Naive B cell (primary cell): Measurements from ENCODE around the gene C1QTNF12. TPM values are rescaled to one million over a fixed set of nuclear protein-coding genes. Genes with fewer than 3 reads are reported as not detected.

Source experiments
- ATAC-seq, 2 donors: fragments of 150-1000 bp; cut with Tn5 transposase; 2 replicates each; pipeline ENCODE4 v1.10.0; 2021; ENCODE audit warnings: low read depth in 2 of 2, mild to moderate bottlenecking in 2 of 2, moderate library complexity in 2 of 2
- DNase-seq: peaks from one replicate; pipeline ENCODE4 v3.0.0; 2022
- H3K27ac Mint-ChIP-seq, 6 donors: one replicate each; pipeline ENCODE4 v1.8.0; 2020 to 2022; ENCODE audit warnings: mild to moderate bottlenecking in 6 of 6, mixed read lengths in 6 of 6, moderate library complexity in 5 of 6, inconsistent platforms in 2 of 6
- H3K27me3 Mint-ChIP-seq, 3 donors: one replicate each; pipeline ENCODE4 v1.8.0; 2021 to 2022; ENCODE audit warnings: mixed read lengths in 3 of 3, mild to moderate bottlenecking in 1 of 3
- H3K36me3 Mint-ChIP-seq, 2 donors: one replicate each; pipeline ENCODE4 v1.8.0; 2020 to 2022; ENCODE audit warnings: mixed read lengths in 2 of 2, inconsistent platforms in 1 of 2, mild to moderate bottlenecking in 1 of 2
- H3K4me1 Mint-ChIP-seq, 3 donors: one replicate each; pipeline ENCODE4 v1.8.0; 2020 to 2022; ENCODE audit warnings: mixed read lengths in 3 of 3, inconsistent platforms in 1 of 3, mild to moderate bottlenecking in 1 of 3, moderate library complexity in 1 of 3
- H3K4me3 Mint-ChIP-seq, 8 donors: one replicate each; pipeline ENCODE4 v1.8.0; 2020 to 2022; ENCODE audit warnings: mild to moderate bottlenecking in 8 of 8, mixed read lengths in 8 of 8, moderate library complexity in 8 of 8, inconsistent platforms in 2 of 8
- H3K9me3 Mint-ChIP-seq, 7 donors: one replicate each; pipeline ENCODE4 v1.8.0; 2020 to 2022; ENCODE audit warnings: mixed read lengths in 7 of 7, mild to moderate bottlenecking in 5 of 7, inconsistent platforms in 2 of 7, moderate library complexity in 1 of 7
- polyA plus RNA-seq, 6 donors: library from polyadenylated mRNA; unstranded; fragments of 300-500 nt; fragmentation: Illumina TruSeq; gene quantifications; one replicate each; pipeline ENCODE4 v1.2.3, GENCODE V29; 2021; ENCODE audit warnings: low read depth in 6 of 6

The C1QTNF12 gene
- polyA plus RNA-seq, 6 donors from 2014 or later = not detected

- ATAC-seq (no peak), DNase-seq (no peak)
- H3K4me1 Mint-ChIP-seq = peaks cover 6 to 12% (median 6%) of the 10 kb centered on the region in 3 donors
- no peaks in the 10 kb centered on the region for H3K9me3 Mint-ChIP-seq
- H3K4me3 Mint-ChIP-seq = no peak overlapping the region
- H3K36me3 Mint-ChIP-seq = no peaks in the 10 kb centered on the region
- H3K27me3 Mint-ChIP-seq = peaks cover 0 to 6% (median 0%) of the 10 kb centered on the region in 3 donors
- no peak overlapping the region for H3K27ac Mint-ChIP-seq
These were observed 40.1 kb upstream of the C1QTNF12 start for GRCh38 chr1:1286313-1287261.

GRCh38 chr1:1285611-1286311 lies 39.2 kb upstream of the C1QTNF12 start:
- DNase-seq = no peak
- no peaks in the 10 kb centered on the region for H3K9me3 Mint-ChIP-seq
- peaks cover 0 to 6% (median 0%) of the 10 kb centered on the region in 3 donors for H3K27me3 Mint-ChIP-seq
- peaks cover 6 to 12% (median 6%) of the 10 kb centered on the region in 3 donors for H3K4me1 Mint-ChIP-seq
- ATAC-seq = no peak
- H3K36me3 Mint-ChIP-seq = no peaks in the 10 kb centered on the region
- H3K27ac Mint-ChIP-seq = no peak overlapping the region
- no peak overlapping the region for H3K4me3 Mint-ChIP-seq

GRCh38 chr1:1285102-1285571 lies 38.6 kb upstream of the C1QTNF12 start:
- no peak overlapping the region for H3K4me3 Mint-ChIP-seq
- H3K36me3 Mint-ChIP-seq = no peaks in the 10 kb centered on the region
- no peaks in the 10 kb centered on the region for H3K9me3 Mint-ChIP-seq

GRCh38 chr1:1284221-1285101 lies 37.9 kb upstream of the C1QTNF12 start:
- Mint-ChIP-seq H3K4me1 (peaks cover 0 to 6% (median 4%) of the 10 kb centered on the region in 3 donors), H3K27me3 (peaks cover 0 to 6% (median 0%) of the 10 kb centered on the region in 3 donors), H3K4me3 (no peak overlapping the region), H3K27ac (no peak overlapping the region), H3K36me3 (no peaks in the 10 kb centered on the region), H3K9me3 (no peaks in the 10 kb centered on the region)
- DNase-seq (no peak), ATAC-seq (no peak)

More at GRCh38 chr1:1285102-1285571, 38.6 kb upstream of the C1QTNF12 start:
- Mint-ChIP-seq H3K27me3 (peaks cover 0 to 6% (median 0%) of the 10 kb centered on the region in 3 donors), H3K27ac (no peak overlapping the region), H3K4me1 (peaks cover 2 to 9% (median 5%) of the 10 kb centered on the region in 3 donors)
- ATAC-seq = no peak
- no peak for DNase-seq

- H3K4me3 Mint-ChIP-seq = peak overlapping the region in 1 of 8 donors; percentile 47
- H3K27ac Mint-ChIP-seq = no peak overlapping the region
- H3K4me1 Mint-ChIP-seq = peaks cover 0 to 6% (median 4%) of the 10 kb centered on the region in 3 donors
- DNase-seq = no peak
- ATAC-seq = peak in 1 of 2 donors; percentile 49
- peaks cover 0 to 6% (median 0%) of the 10 kb centered on the region in 3 donors for H3K27me3 Mint-ChIP-seq
- H3K36me3 Mint-ChIP-seq = no peaks in the 10 kb centered on the region
- H3K9me3 Mint-ChIP-seq = no peaks in the 10 kb centered on the region
These were observed 37.3 kb upstream of the C1QTNF12 start for GRCh38 chr1:1283821-1284220.

GRCh38 chr1:1282998-1283397 lies 36.5 kb upstream of the C1QTNF12 start:
- Mint-ChIP-seq H3K4me1 (peaks cover 0 to 6% (median 4%) of the 10 kb centered on the region in 3 donors), H3K36me3 (no peaks in the 10 kb centered on the region), H3K27ac (peak overlapping the region in 1 of 6 donors; percentile 12), H3K9me3 (no peaks in the 10 kb centered on the region), H3K4me3 (no peak overlapping the region), H3K27me3 (peaks cover 0 to 6% (median 0%) of the 10 kb centered on the region in 3 donors)
- DNase-seq (no peak), ATAC-seq (no peak)

GRCh38 chr1:1281533-1282321 lies 35.2 kb upstream of the C1QTNF12 start:
- no peaks in the 10 kb centered on the region for H3K9me3 Mint-ChIP-seq
- ATAC-seq (no peak), DNase-seq (no peak)
- peaks cover 0 to 6% (median 0%) of the 10 kb centered on the region in 3 donors for H3K27me3 Mint-ChIP-seq
- H3K4me3 Mint-ChIP-seq = no peak overlapping the region
- no peak overlapping the region for H3K27ac Mint-ChIP-seq
- no peaks in the 10 kb centered on the region for H3K36me3 Mint-ChIP-seq
- H3K4me1 Mint-ChIP-seq = peaks cover 0 to 6% (median 4%) of the 10 kb centered on the region in 3 donors

GRCh38 chr1:1280782-1281481 lies 34.4 kb upstream of the C1QTNF12 start:
- H3K4me3 Mint-ChIP-seq = no peak overlapping the region
- DNase-seq (no peak), ATAC-seq (no peak)
- no peak overlapping the region for H3K27ac Mint-ChIP-seq
- H3K9me3 Mint-ChIP-seq = no peaks in the 10 kb centered on the region
- H3K27me3 Mint-ChIP-seq = peaks cover 0 to 6% (median 0%) of the 10 kb centered on the region in 3 donors
- H3K4me1 Mint-ChIP-seq = peaks cover 0 to 6% (median 5%) of the 10 kb centered on the region in 3 donors
- H3K36me3 Mint-ChIP-seq = no peaks in the 10 kb centered on the region

GRCh38 chr1:1279028-1279427 lies 32.5 kb upstream of the C1QTNF12 start:
- no peak overlapping the region for H3K27ac Mint-ChIP-seq
- no peak for DNase-seq
- ATAC-seq = no peak

GRCh38 chr1:1278620-1279019 lies 32.1 kb upstream of the C1QTNF12 start:
- Mint-ChIP-seq H3K9me3 (no peaks in the 10 kb centered on the region), H3K4me1 (peaks cover 5 to 6% (median 5%) of the 10 kb centered on the region in 3 donors), H3K36me3 (no peaks in the 10 kb centered on the region), H3K4me3 (no peak overlapping the region), H3K27ac (no peak overlapping the region), H3K27me3 (peaks cover 0 to 6% (median 0%) of the 10 kb centered on the region in 3 donors)
- no peak for DNase-seq
- ATAC-seq = no peak

More at GRCh38 chr1:1279028-1279427, 32.5 kb upstream of the C1QTNF12 start:
- peaks cover 0 to 6% (median 0%) of the 10 kb centered on the region in 3 donors for H3K27me3 Mint-ChIP-seq
- no peak overlapping the region for H3K4me3 Mint-ChIP-seq
- H3K36me3 Mint-ChIP-seq = no peaks in the 10 kb centered on the region
- peaks cover 5 to 10% (median 7%) of the 10 kb centered on the region in 3 donors for H3K4me1 Mint-ChIP-seq
- H3K9me3 Mint-ChIP-seq = no peaks in the 10 kb centered on the region

- Mint-ChIP-seq H3K4me1 (peaks cover 20 to 23% (median 22%) of the 10 kb centered on the region in 3 donors), H3K4me3 (peak overlapping the region in 7 of 8 donors; percentile 4 to 86 (median 65)), H3K36me3 (no peaks in the 10 kb centered on the region), H3K9me3 (no peaks in the 10 kb centered on the region), H3K27ac (peak overlapping the region in 1 of 6 donors; percentile 90), H3K27me3 (no peaks in the 10 kb centered on the region)
- ATAC-seq (no peak), DNase-seq (no peak)
These were observed 29.3 kb upstream of the C1QTNF12 start for GRCh38 chr1:1275836-1276235.
